ENCODE measurements around the gene SPATA12. TPM values are rescaled to one million over a fixed set of nuclear protein-coding genes. Genes with fewer than 3 reads are reported as not detected.
A peak's percentile ranks its signal among the peaks of the same experiment; 100 is the strongest.

SPATA12 gene
- total RNA-seq, 2 experiments from 2014 or later: not detected

DNA sequence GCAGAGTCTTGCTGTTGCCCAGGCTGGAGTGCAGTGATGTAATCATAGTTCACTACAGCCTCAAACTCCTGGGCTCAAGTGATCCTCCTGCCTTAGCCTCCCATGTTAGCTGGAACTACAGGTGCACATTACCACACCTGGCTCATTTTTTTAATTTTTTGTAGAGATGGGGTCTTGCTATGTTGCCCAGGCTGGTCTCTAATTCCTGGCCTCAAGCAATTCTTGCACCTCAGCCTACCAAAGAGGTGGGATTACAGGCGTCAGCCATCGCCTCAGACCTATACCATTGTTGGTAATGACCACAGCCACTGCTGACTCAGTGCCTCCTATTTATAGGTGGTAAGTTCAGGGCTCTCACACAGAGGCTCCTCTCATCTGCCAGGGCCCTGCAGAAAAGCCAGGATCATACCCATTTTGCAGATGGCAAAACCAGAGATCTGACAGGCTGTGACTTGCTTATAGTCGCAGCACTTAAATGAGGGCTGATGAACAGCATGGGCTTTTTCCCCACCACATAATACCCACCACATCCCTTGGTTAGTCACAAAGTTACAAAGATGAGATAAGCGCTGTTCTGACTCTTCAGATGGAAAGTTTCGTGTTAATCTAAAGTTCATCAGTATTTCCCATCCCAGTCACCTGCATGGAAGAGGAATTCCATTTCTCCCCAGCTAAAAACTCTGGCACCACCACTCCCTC, 21.8 kb upstream of the SPATA12 start:
- TF ChIP-seq, protein P1, sequence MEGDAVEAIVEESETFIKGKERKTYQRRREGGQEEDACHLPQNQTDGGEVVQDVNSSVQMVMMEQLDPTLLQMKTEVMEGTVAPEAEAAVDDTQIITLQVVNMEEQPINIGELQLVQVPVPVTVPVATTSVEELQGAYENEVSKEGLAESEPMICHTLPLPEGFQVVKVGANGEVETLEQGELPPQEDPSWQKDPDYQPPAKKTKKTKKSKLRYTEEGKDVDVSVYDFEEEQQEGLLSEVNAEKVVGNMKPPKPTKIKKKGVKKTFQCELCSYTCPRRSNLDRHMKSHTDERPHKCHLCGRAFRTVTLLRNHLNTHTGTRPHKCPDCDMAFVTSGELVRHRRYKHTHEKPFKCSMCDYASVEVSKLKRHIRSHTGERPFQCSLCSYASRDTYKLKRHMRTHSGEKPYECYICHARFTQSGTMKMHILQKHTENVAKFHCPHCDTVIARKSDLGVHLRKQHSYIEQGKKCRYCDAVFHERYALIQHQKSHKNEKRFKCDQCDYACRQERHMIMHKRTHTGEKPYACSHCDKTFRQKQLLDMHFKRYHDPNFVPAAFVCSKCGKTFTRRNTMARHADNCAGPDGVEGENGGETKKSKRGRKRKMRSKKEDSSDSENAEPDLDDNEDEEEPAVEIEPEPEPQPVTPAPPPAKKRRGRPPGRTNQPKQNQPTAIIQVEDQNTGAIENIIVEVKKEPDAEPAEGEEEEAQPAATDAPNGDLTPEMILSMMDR (IDR thresholded peaks at IDR 0.05): no peak
- Mint-ChIP-seq H3K4me3 (no peak overlapping the region), H3K36me3 (ENCODE audit: low read depth) (no peaks in the 10 kb centered on the region), H3K27me3 (peaks cover 7% of the 10 kb centered on the region), H3K9me3 (no peaks in the 10 kb centered on the region), H3K27ac (no peak overlapping the region), H3K4me1 (ENCODE audit: low read depth) (no peaks in the 10 kb centered on the region)
- ChIA-PET POLR2A (no interaction called here), CTCF (no interaction called here)
- intact Hi-C loops (cut with micrococcal nuclease): no loop called here
- DNase-seq: peak; percentile 11
- peak; percentile 55 for ATAC-seq

DNA sequence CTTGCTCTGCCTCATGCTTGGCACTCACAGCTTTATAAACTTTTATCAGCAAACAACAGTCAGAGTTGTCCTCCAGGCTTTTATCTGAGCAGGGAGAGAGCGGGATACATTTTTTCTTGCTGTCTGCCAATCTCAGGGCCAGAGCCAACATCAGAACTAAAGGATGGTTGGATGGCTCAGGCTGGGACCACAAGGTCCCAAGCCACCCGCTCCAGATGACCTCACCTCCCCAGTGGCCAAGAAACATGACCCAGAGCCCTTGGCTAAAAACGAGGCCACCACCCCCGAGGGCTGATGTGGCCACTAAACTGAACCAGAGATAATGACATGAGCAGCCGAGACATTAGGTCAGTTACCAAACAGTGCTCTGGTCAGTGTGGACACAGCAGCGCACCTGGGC, 18.8 kb upstream of the SPATA12 start:
- POLR2A ChIA-PET: no interaction called here
- TF ChIP-seq, protein P1 (IDR thresholded peaks at IDR 0.05): no peak
- Mint-ChIP-seq H3K9me3 (no peaks in the 10 kb centered on the region), H3K4me3 (no peak overlapping the region), H3K27ac (no peak overlapping the region), H3K36me3 (ENCODE audit: low read depth) (no peaks in the 10 kb centered on the region), H3K27me3 (peaks cover 7% of the 10 kb centered on the region), H3K4me1 (ENCODE audit: low read depth) (no peaks in the 10 kb centered on the region)
- DNase-seq: no peak
- intact Hi-C loops (cut with micrococcal nuclease): no loop called here
- CTCF ChIA-PET: no interaction called here
- no peak for ATAC-seq

DNA sequence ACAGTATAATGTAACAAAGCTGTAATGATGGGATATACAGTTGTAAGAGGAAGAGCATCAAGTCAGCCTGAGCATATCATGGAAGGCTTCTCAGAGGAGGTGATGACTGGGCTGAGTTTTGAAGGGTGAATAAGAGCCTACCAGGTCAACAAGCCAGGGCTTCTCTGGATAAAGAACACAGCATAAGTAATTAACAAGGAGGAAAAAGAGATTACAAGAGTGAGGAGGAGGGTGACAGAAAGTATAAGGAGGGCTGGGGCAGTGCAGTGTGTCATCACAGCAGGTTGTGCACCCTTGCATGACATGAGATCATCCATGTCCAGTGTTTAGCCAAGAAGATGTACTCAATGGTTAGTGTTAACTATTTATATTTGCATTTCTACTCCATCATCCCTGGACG, 16.9 kb upstream of the SPATA12 start:
- H3K27ac Mint-ChIP-seq: no peak overlapping the region

DNA sequence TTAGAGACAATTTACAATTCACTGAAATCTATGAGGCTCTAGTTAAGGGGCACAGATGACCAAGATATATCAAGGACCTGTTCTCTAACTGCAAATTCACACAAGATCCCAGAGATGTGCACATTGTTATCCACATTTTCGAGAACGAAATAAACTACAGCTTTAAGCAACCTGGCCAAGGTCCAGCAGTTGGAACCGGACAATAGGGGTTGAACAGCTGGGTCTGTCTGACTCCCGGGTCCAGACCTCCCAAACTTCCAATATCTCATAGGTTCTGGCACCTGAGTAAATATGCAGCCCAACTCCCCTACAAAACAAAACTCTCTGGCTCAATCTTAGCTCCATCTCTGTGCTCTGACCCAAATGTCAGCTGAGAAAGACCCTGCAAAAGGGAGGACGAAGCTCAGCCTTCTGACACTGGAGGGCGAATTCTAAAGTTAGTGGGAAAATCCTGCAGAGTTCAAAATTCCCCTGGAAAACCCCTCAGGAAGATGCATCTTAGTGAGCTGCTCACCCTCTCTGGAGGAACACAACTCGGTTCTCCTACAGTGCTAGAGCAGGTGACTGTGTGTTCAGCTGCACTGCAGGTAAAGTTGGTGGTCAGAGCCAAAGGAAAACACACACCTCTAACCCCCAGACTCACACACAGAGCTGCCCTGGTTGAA, 14.2 kb upstream of the SPATA12 start:
- TF ChIP-seq, protein P1 (IDR thresholded peaks at IDR 0.05): no peak
- POLR2A ChIA-PET: interaction anchor here (1.0 kb wide), 1 partner anchor 13 kb away, joined by 3 read pairs; no protein-coding TSS in a partner anchor
- Mint-ChIP-seq H3K36me3 (ENCODE audit: low read depth) (no peaks in the 10 kb centered on the region), H3K27me3 (no peaks in the 10 kb centered on the region), H3K27ac (no peak overlapping the region), H3K9me3 (no peaks in the 10 kb centered on the region), H3K4me1 (ENCODE audit: low read depth) (no peaks in the 10 kb centered on the region), H3K4me3 (no peak overlapping the region)
- no peak for DNase-seq
- CTCF ChIA-PET: interaction anchor here (1.3 kb wide), 1 partner anchor 50 kb away, joined by 3 read pairs; no protein-coding TSS in a partner anchor
- intact Hi-C loops (cut with micrococcal nuclease): no loop called here
- ATAC-seq: no peak

More for the DNA sequence above, 16.9 kb upstream of the SPATA12 start:
- no peak overlapping the region for H3K4me3 Mint-ChIP-seq
- no peak for ATAC-seq
- TF ChIP-seq, protein P1 (IDR thresholded peaks at IDR 0.05): no peak
- CTCF ChIA-PET: no interaction called here
- H3K4me1 Mint-ChIP-seq (ENCODE audit: low read depth): no peaks in the 10 kb centered on the region
- no peaks in the 10 kb centered on the region for H3K9me3 Mint-ChIP-seq
- POLR2A ChIA-PET: no interaction called here
- no peak for DNase-seq
- peaks cover 7% of the 10 kb centered on the region for H3K27me3 Mint-ChIP-seq
- intact Hi-C loops (cut with micrococcal nuclease): no loop called here
- H3K36me3 Mint-ChIP-seq (ENCODE audit: low read depth): no peaks in the 10 kb centered on the region

DNA sequence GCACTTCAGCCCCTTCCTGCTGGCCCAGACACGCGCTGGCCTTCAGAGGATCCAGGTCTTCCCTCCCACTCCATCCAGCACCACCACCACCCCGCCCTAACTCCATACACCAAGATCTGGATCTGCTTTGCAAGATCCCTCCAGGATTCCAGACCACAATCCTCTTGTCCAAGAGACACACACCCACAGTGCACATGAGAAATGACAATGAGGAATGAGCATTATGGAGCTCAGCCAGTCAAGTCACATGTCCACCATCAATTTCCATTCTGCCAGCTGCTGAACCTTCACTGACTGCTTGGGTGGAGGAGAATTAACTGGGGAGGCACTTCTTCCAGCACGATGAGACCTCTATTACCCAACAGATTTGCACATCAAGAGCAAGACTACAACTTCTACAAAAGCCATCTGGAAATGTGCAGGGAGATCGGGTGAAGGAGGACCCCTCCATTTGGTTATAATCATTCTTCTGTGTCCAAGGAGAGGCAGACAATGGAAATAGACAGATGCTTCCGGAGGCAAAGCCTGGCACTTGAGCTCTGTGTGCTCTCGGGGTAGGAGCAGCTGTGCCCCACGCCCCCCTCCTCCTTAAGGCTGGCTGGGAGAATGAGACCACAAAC, 12.3 kb upstream of the SPATA12 start:
- TF ChIP-seq, protein P1 (IDR thresholded peaks at IDR 0.05): no peak
- H3K9me3 Mint-ChIP-seq: no peaks in the 10 kb centered on the region
- intact Hi-C loops (cut with micrococcal nuclease): no loop called here
- DNase-seq (no peak), ATAC-seq (no peak)
- no peaks in the 10 kb centered on the region for H3K4me1 Mint-ChIP-seq (ENCODE audit: low read depth)
- H3K27ac Mint-ChIP-seq: no peak overlapping the region
- no peaks in the 10 kb centered on the region for H3K27me3 Mint-ChIP-seq
- ChIA-PET POLR2A (interaction anchor here (0.9 kb wide), 1 partner anchor 26 kb away, joined by 3 read pairs; no protein-coding TSS in a partner anchor), CTCF (no interaction called here)
- H3K4me3 Mint-ChIP-seq: no peak overlapping the region
- H3K36me3 Mint-ChIP-seq (ENCODE audit: low read depth): no peaks in the 10 kb centered on the region

All from activated CD8-positive, alpha-beta T cell treated with anti-CD3 and anti-CD28 coated beads for 36 hours (primary cell).